DOHH2 (cell line): ENCODE measurements around the gene SALL2.

Source experiments
- EZH2phosphoT487 ChIP-seq: fragments of 200-600 bp; sonication (generic); IDR thresholded peaks from 2 replicates; pipeline ENCODE4 v1.6.1; 2017; ENCODE audit warnings: borderline replicate concordance, mild to moderate bottlenecking, antibody characterized with exemption, low read length, moderate library complexity, mixed read lengths
- TF ChIP-seq, protein P1 (sequence below): fragments of 200-600 bp; sonication (generic); IDR thresholded peaks from one replicate; pipeline ENCODE4 v1.5.1; 2014; ENCODE audit warnings: antibody characterized with exemption, mild to moderate bottlenecking, low read depth, low read length; ENCODE audit not compliant: poor library complexity, severe bottlenecking

DNA sequence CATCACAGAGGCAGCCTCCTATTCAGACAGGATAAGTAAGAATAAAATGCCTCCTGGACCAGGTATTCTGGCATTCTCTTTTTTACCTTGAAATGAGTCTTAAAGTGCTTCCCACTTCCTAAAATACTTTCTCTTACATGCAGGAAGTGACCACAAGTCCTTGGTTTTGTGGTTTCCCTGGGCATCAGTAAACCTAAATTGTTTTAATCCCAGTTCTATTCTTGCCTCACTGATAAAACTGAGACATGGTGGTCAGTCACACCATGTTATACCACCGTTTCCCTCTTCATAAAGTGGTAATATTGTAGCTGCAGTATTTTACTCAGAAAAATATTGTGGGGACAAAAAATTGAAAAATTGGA lies 1.2 kb upstream of the SALL2 start:
- TF ChIP-seq, protein P1, sequence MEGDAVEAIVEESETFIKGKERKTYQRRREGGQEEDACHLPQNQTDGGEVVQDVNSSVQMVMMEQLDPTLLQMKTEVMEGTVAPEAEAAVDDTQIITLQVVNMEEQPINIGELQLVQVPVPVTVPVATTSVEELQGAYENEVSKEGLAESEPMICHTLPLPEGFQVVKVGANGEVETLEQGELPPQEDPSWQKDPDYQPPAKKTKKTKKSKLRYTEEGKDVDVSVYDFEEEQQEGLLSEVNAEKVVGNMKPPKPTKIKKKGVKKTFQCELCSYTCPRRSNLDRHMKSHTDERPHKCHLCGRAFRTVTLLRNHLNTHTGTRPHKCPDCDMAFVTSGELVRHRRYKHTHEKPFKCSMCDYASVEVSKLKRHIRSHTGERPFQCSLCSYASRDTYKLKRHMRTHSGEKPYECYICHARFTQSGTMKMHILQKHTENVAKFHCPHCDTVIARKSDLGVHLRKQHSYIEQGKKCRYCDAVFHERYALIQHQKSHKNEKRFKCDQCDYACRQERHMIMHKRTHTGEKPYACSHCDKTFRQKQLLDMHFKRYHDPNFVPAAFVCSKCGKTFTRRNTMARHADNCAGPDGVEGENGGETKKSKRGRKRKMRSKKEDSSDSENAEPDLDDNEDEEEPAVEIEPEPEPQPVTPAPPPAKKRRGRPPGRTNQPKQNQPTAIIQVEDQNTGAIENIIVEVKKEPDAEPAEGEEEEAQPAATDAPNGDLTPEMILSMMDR, result no peak
- no peak for TF ChIP-seq EZH2phosphoT487
